Activated CD8-positive, alpha-beta memory T cell treated with anti-CD3 and anti-CD28 coated beads, Interleukin-2, amount 50 U/mL, for 24 hours (primary cell): ENCODE data around the gene CD44.
"Not testable (repeated sequence)": the region's sequence is repeated elsewhere in the genome, so short reads cannot be mapped to it uniquely, and the experiment has no call there.

ENCODE experiments used
- DNase-seq: peaks from one replicate; pipeline ENCODE4 v3.0.0-alpha.2; 2020; ENCODE audit errors: extremely low read depth

The CD44 gene

GRCh38 chr11:35138943-35139721, at the start of gene CD44:
CD44 (plus strand) TSS chr11:35139171; CDS start chr11:35139304, 133 bp downstream.
- DNase-seq: no peak

GRCh38 chr11:35089666-35090065, 49.3 kb upstream of the CD44 start:
- DNase-seq: no peak

DNA sequence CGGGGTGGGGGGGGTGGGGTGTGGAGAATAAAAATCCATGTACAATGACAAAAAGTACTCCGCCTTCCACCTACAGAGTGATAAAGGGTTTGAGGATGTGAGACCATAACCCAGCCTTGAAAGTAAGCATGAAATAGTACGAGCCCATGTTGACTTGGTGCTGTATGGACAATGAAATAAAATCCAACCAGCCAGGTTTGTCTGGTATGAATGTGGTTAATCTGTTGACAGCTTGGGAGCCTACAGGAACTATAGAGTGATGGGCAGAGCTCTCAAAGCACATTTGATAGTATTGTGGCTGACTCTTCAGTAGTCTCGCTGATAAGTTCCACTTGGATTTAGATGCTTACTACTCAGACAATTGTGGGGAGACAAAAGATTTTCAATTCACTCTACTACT, 48.8 kb upstream of the CD44 start:
- no peak for DNase-seq

GRCh38 chr11:35090991-35091390, 48.0 kb upstream of the CD44 start:
- not testable (repeated sequence) for DNase-seq

GRCh38 chr11:35096723-35097122, 42.2 kb upstream of the CD44 start:
- no peak for DNase-seq

- no peak for DNase-seq
Measured at GRCh38 chr11:35097814-35098455, 41.0 kb upstream of the CD44 start.

- DNase-seq: no peak
Measured at GRCh38 chr11:35098855-35099254, 40.1 kb upstream of the CD44 start.

DNA sequence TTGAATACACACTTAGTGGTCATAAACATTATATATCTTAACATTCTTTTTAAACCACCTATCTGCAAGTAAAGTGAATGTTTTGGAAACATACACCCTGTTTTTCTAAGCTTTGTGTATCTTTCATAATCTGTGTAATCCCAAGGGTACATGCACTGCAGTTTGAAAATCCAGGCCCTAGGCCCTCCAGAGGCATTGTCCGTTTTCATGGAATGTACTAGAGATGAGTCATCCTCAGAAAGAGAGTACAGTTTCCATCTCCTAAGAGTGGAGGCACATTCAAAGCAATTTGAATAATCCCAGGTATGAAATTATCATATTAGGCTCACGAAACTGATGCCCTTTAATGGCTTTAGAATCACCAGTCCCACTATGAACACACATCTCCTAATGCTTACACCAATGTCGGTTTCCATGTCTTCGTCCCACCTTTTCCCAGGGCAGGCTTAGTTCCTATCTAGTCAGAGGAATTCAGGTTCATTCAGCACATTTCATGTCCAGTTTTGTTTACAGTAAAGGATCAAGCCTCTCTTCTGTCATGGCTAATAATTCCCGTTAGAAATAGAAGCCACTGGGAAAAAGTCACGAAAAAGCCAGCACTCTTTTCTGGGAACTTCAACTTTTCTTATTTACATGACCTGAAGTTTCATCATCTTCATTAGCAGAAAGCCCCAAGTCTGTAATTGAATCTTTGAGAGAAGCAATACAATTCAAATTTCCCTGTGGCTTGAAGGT, 39.5 kb upstream of the CD44 start:
- no peak for DNase-seq

- no peak for DNase-seq
Measured at GRCh38 chr11:35100013-35100383, 39.0 kb upstream of the CD44 start.

GRCh38 chr11:35101223-35101622, 37.7 kb upstream of the CD44 start:
- DNase-seq: no peak

GRCh38 chr11:35102267-35102666, 36.7 kb upstream of the CD44 start:
- no peak for DNase-seq

- DNase-seq: no peak
Measured at GRCh38 chr11:35103366-35104208, 35.4 kb upstream of the CD44 start.

- no peak for DNase-seq
Measured at GRCh38 chr11:35104655-35105054, 34.3 kb upstream of the CD44 start.

DNA sequence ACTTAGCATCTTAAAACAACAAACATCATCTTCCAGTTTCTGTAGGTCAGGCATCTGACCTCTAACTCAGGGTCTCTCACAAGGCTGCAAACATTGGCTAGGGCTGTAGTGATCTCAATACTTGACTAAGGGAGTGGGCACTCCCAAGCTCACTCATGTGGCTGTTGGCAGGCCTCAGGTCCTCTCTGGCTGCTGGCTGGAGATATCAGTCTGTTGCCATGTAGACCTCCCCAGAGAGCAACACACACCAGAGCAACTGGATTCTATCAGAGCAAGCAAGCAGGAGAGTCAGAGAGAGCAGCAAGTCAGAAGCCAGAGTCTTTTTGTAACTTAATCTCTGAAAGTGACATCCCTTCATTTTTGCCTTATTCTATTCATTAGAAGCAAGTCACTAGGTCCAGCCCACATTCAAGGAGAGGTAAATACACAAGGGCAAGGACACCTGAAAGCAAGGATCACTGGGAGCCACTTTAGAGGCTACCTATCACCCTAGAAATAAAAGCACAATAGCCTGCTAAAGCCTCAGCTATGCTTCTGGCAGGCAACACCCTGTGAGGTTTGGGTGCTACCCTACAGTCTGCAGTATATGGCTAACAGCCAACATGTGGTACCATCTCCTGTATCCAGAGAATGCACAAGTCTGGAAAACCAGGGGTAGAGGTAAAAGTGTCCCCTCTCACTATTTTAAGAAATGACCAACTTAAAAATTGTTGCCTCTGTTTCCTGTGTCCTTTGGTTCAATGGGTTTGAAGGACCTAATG, 33.5 kb upstream of the CD44 start:
- DNase-seq: no peak

GRCh38 chr11:35106595-35106994, 32.4 kb upstream of the CD44 start:
- no peak for DNase-seq

GRCh38 chr11:35107861-35108260, 31.1 kb upstream of the CD44 start:
- no peak for DNase-seq

- not testable (repeated sequence) for DNase-seq
Measured at GRCh38 chr11:35108336-35108735, 30.6 kb upstream of the CD44 start.

DNA sequence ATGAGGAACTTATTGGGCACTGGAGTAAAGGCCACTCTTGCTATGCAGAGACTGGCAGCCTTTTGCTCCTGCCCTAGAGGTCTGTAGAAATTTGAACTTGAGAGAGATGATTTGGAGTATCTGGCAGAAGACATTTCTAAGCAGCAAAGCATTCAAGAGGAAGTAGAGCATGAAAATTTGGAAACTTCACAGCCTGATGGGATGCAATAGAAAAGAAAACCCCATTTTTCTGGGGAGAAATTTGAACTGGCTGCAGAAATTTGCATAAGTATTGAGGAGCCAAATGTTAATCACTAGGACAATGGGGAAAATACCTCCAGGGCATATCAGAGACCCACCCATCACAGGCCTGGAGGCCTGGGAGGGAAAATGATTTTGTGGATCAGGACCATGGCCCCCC, 29.9 kb upstream of the CD44 start:
- no peak for DNase-seq

DNA sequence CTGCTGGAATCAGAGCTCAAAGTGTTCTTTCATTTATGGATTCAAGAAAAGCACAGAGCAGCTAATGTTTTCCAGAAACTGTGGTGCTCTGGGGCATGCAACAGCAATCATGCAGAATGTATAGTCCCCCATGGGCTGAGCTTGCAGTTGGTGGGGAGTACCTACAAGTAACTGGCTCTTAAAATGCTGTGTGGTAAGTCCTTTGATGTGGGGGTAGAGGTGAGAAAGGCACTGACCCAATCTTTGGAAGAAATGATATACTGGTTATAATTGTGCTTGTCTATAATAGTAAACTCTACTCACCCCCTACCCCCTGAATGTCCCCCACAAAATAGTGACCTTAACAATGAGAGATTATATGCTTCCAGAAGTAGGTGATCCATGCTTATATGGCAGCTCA, 29.1 kb upstream of the CD44 start:
- DNase-seq: no peak

- DNase-seq: no peak
Measured at GRCh38 chr11:35111161-35112055, 27.6 kb upstream of the CD44 start.
